Activated naive CD4-positive, alpha-beta T cell treated with anti-CD3 and anti-CD28 coated beads, Interleukin-2, amount 50 U/mL, for 72 hours (primary cell): ENCODE measurements around the gene ADRA2C. TPM values are rescaled to one million over a fixed set of nuclear protein-coding genes. Genes with fewer than 3 reads are reported as not detected.

Experiments used
- ATAC-seq, 2 donors: fragments of 150-1000 bp; cut with Tn5 transposase; 2 replicates each; pipeline ENCODE4 v1.10.0; 2021; ENCODE audit warnings: mild to moderate bottlenecking in 2 of 2, moderate library complexity in 2 of 2
- DNase-seq, 2 donors: peaks; one replicate each; pipeline ENCODE4 v3.0.0; 2021 to 2022; ENCODE audit warnings: low spot score in 2 of 2
- H3K27ac Mint-ChIP-seq, 2 donors: one replicate each; pipeline ENCODE4 v1.8.0; 2022; ENCODE audit warnings: mild to moderate bottlenecking in 2 of 2, mixed read lengths in 2 of 2
- H3K36me3 Mint-ChIP-seq, 2 donors: one replicate each; pipeline ENCODE4 v1.8.0; 2022; ENCODE audit warnings: mixed read lengths in 2 of 2
- H3K9me3 Mint-ChIP-seq, 2 donors: one replicate each; pipeline ENCODE4 v1.8.0; 2022; ENCODE audit warnings: mixed read lengths in 2 of 2
- total RNA-seq, 2 donors: library from RNA; stranded (reverse); gene quantifications; one replicate each; pipeline ENCODE4 v1.2.3, GENCODE V29; 2022

Gene ADRA2C
- total RNA-seq, 2 donors from 2014 or later, result 0.35 TPM; not detected in 1

DNA sequence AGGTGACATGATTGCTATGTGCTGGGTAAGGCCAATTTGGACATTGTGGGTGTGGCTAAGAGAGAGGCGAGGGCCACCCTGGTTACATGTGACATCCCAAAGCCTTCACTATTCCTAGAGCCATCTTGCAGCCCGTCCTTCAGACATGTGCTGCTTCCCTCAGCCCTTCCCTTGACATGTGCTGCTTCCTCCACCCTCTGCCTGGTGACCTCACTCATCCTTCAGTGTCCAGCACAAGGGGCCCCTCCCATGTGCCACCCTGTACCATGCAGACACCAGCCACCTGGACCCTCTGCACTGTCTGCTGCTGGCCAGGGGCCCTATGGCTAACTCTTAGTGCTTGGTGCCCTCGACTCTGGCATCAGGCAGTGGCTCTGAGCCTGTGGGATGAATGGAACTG lies 27.4 kb downstream of the ADRA2C start:
- ATAC-seq (no peak), DNase-seq (no peak)
- no peak overlapping the region for H3K27ac Mint-ChIP-seq
- peaks cover 21% of the 10 kb centered on the region in 2 donors for H3K9me3 Mint-ChIP-seq
- peaks cover 4 to 10% of the 10 kb centered on the region in 2 donors for H3K36me3 Mint-ChIP-seq

DNA sequence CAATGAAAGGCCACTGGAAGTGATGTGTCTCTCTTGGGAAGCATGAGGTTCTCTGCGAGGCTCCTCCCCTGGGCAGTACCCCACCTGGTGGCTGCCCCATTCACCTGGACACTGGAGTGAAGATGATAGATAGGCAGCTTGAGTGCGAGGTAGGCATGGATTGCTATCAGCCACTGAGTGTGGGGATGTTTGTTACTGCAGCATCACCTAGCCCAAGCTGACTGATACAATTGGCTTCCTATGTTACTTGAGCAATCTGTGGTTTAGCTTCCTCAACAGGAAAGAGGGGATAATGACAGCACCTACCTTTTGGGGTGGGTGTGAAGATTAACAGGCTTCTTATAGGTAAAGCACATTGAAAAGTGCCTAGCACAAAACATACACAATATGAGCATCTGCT lies 30.8 kb downstream of the ADRA2C start:
- Mint-ChIP-seq H3K27ac (no peak overlapping the region), H3K36me3 (peaks cover 4 to 10% of the 10 kb centered on the region in 2 donors), H3K9me3 (peaks cover 21% of the 10 kb centered on the region in 2 donors)
- no peak for DNase-seq
- ATAC-seq, result no peak

GRCh38 chr4:3797831-3798790 lies 31.9 kb downstream of the ADRA2C start:
- no peak for DNase-seq
- Mint-ChIP-seq H3K27ac (no peak overlapping the region), H3K9me3 (peaks cover 18 to 19% of the 10 kb centered on the region in 2 donors), H3K36me3 (peaks cover 4 to 10% of the 10 kb centered on the region in 2 donors)
- no peak for ATAC-seq

DNA sequence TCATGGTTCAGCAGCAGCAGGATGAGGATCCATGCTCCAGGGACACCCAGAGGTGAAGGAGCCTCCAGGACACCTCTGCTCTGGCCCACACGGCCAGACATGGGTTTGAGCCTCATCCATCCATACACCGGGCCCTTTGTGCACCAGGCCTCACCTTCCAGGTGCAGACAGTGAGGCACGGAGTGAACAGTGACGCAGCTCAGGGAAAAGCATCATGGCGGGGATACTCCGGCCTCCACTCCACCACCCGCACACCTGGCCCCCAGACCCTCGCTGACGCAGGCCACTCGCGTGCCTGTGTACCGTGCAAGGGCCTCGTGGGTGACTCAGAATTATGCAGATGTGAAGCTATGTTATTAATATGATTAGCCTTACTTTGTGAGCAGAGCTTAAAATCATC lies 33.3 kb downstream of the ADRA2C start:
- no peak for ATAC-seq
- peaks cover 4 to 9% of the 10 kb centered on the region in 2 donors for H3K36me3 Mint-ChIP-seq
- H3K27ac Mint-ChIP-seq, result no peak overlapping the region
- peaks cover 10 to 11% of the 10 kb centered on the region in 2 donors for H3K9me3 Mint-ChIP-seq
- no peak for DNase-seq

- DNase-seq, result no peak
- Mint-ChIP-seq H3K9me3 (peaks cover 2% of the 10 kb centered on the region in 2 donors), H3K36me3 (peaks cover under 1% of the 10 kb centered on the region in 2 donors), H3K27ac (no peak overlapping the region)
- no peak for ATAC-seq
Measured at GRCh38 chr4:3800351-3800750, 34.2 kb downstream of the ADRA2C start.

DNA sequence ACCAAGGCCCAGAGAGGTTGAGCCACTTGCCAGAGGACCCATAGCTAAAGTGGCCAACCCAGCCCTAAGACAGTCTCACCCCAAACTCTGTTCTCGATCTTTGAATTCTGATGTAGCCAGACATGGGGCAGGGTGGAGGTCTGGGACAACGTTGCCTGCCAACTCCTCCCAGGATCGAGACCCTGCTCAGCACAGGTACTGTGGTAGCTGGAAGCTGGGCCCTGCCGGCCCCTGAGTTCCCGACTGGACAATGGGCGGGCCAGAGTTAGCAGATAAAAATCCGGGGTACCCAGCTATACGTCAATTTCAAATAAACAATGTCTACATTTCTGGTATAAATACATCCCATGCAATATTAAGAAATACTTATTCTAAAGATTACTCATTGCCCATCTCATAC lies 35.3 kb downstream of the ADRA2C start:
- DNase-seq, result no peak
- no peak overlapping the region for H3K27ac Mint-ChIP-seq
- ATAC-seq, result no peak
- H3K9me3 Mint-ChIP-seq, result no peaks in the 10 kb centered on the region
- no peaks in the 10 kb centered on the region for H3K36me3 Mint-ChIP-seq

GRCh38 chr4:3801931-3802550 lies 35.9 kb downstream of the ADRA2C start:
- ATAC-seq, result no peak
- Mint-ChIP-seq H3K9me3 (no peaks in the 10 kb centered on the region), H3K36me3 (no peaks in the 10 kb centered on the region), H3K27ac (no peak overlapping the region)
- no peak for DNase-seq

GRCh38 chr4:3802571-3803474 lies 36.6 kb downstream of the ADRA2C start:
- ATAC-seq, result no peak
- DNase-seq, result no peak
- no peaks in the 10 kb centered on the region for H3K9me3 Mint-ChIP-seq
- H3K27ac Mint-ChIP-seq, result no peak overlapping the region
- H3K36me3 Mint-ChIP-seq, result no peaks in the 10 kb centered on the region

GRCh38 chr4:3803475-3803847 lies 37.3 kb downstream of the ADRA2C start:
- ATAC-seq (no peak), DNase-seq (no peak)
- H3K9me3 Mint-ChIP-seq, result no peaks in the 10 kb centered on the region
- no peaks in the 10 kb centered on the region for H3K36me3 Mint-ChIP-seq
- no peak overlapping the region for H3K27ac Mint-ChIP-seq

DNA sequence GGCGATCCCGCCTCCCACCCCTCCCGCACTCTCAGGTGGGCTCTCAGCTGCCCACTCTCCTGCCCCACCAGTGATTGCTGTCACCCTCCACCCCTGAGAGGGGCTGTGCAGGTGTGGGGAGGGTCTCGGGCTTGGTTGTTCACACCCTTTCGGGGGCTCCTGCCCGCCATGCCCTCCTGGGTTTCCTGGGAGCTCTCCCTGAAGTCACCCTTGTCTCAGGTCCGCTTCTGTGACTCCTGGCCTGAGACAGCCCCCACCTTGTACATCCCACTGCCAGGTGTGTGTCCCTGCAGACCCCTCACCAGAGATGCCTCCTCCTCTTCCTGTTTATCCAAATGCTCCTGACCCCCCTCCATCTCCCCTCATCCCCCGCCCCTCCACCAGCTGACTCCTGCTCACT lies 37.8 kb downstream of the ADRA2C start:
- H3K27ac Mint-ChIP-seq, result no peak overlapping the region
- H3K9me3 Mint-ChIP-seq, result no peaks in the 10 kb centered on the region
- no peaks in the 10 kb centered on the region for H3K36me3 Mint-ChIP-seq
- DNase-seq (no peak), ATAC-seq (no peak)

DNA sequence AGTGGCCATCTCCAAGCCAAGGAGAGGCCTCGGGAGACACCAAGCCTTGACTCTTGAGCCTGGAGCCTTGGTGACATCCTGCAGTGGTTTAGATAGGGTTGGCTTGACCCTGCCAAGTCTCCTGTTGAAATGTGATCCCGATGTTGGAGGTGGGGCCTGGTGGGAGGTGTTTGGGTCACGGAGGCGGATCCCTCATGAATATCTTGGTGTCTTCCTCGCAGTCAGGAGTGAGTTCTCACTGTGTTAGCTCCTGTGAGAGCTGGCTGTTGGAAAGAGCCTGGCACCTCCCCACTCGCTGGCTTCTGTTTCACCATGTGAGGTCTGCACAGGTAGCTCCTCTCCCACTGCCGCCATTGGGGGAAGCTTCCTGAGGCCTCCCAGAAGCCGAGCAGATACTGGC lies 38.8 kb downstream of the ADRA2C start:
- Mint-ChIP-seq H3K36me3 (no peaks in the 10 kb centered on the region), H3K9me3 (no peaks in the 10 kb centered on the region), H3K27ac (no peak overlapping the region)
- ATAC-seq, result no peak
- DNase-seq, result no peak

DNA sequence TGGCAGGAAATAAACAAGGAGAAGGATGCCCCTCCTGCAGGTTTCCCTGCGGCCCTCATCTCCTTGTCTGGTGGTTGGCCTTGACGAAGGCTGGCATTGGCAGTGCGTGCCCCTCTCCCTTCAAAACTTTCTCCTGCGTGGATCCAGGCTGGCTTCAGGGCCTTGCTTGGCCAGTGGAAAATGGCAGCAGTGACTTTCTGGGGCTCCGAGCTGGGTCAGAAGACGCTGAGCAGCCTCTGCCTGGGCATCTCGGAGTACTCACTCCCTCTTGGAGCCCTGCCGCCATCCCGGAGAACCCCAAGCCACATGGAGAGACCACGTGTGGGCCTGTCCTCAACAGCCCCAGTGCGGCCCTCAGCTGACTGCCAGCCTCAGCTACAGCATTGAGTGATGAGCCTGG lies 39.5 kb downstream of the ADRA2C start:
- no peaks in the 10 kb centered on the region for H3K36me3 Mint-ChIP-seq
- no peak overlapping the region for H3K27ac Mint-ChIP-seq
- no peak for DNase-seq
- H3K9me3 Mint-ChIP-seq, result no peaks in the 10 kb centered on the region
- no peak for ATAC-seq

DNA sequence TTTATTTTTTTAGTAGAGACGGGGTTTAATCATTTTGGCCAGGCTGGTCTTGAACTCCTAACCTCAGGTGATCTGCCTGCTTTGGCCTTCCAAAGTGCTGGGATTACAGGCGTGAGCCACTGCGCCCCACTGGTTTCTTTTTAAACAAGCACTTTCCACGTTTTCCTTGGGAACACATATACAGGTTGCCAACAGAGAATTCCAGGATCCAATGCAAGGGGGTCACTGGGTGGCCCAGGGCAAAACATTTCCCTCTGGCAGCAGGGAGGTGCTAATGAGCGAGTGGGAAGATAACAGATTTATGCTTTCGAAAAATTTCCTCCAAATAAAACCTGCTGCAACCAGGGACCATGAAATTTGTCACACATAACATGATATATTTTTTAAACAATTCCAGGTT lies 41.1 kb downstream of the ADRA2C start:
- ATAC-seq (no peak), DNase-seq (no peak)
- H3K27ac Mint-ChIP-seq, result no peak overlapping the region
- H3K9me3 Mint-ChIP-seq, result no peaks in the 10 kb centered on the region
- H3K36me3 Mint-ChIP-seq, result no peaks in the 10 kb centered on the region

- ATAC-seq, result no peak
- H3K27ac Mint-ChIP-seq, result no peak overlapping the region
- no peaks in the 10 kb centered on the region for H3K36me3 Mint-ChIP-seq
- DNase-seq, result no peak
- no peaks in the 10 kb centered on the region for H3K9me3 Mint-ChIP-seq
Measured at GRCh38 chr4:3807822-3808496, 41.8 kb downstream of the ADRA2C start.

DNA sequence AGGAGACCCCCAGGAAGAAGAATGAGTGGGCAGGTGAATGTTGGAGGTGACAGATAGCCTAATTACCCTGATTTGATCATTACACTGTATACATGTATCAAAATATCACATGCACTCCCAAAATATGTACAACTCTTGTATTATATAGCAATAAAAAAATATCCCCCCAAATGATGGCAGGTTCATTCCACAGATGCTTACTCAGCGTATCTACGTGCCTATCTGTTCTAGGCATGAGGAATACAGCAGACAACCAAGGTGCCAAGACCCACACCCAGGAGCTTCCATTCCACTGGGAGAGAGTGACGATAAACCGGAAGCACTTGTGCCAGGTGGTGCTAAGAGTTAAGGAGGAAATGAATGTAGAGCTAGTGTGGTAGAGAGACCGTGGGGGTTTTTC lies 42.4 kb downstream of the ADRA2C start:
- ATAC-seq, result no peak

GRCh38 chr4:3809028-3809427 lies 42.8 kb downstream of the ADRA2C start:
- ATAC-seq (no peak), DNase-seq (no peak)
- no peaks in the 10 kb centered on the region for H3K9me3 Mint-ChIP-seq
- no peaks in the 10 kb centered on the region for H3K36me3 Mint-ChIP-seq
- no peak overlapping the region for H3K27ac Mint-ChIP-seq

More for the DNA sequence above, 42.4 kb downstream of the ADRA2C start:
- no peaks in the 10 kb centered on the region for H3K9me3 Mint-ChIP-seq
- no peak overlapping the region for H3K27ac Mint-ChIP-seq
- DNase-seq, result no peak
- H3K36me3 Mint-ChIP-seq, result no peaks in the 10 kb centered on the region
